ENCODE data around the gene MOK.

DNA sequence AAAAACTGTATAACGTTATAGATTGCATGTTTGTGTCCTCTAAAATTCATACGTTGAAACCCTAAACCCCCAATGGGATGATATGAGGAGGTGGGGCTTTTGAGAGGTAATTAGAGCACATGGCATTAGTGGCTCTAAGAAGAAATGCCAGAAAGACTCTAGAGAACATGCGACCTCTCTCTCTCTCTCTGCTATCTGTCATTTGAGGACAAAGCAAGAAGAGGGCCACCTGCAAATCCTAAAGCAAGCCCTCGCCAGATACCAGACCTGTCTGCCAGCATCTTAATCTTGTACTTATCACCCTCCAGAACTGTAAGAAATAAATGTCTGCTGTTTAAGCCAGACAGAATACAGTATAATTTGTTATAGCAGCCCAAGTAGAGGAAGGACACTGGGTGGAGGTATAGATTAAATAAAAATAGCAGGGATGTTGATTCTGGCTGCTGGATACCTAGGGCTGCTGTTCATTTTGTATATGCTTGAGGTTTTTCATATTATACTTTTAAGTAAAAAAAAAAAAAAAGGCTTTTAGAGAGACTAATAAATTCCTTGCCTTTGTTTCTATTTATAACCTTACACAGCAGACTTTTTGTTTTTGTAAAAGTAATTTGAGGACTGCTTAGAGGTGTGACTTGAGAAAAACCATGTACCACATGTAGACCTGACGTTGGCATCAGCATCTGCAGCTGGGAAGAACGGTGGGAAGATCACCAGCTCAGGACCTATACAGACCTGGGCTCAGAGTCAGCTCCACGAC is 26.9 kb downstream of the MOK start:
- TF ChIP-seq POLR2A (IDR thresholded peaks at IDR 0.05) = no peak
- TF ChIP-seq, protein P1, sequence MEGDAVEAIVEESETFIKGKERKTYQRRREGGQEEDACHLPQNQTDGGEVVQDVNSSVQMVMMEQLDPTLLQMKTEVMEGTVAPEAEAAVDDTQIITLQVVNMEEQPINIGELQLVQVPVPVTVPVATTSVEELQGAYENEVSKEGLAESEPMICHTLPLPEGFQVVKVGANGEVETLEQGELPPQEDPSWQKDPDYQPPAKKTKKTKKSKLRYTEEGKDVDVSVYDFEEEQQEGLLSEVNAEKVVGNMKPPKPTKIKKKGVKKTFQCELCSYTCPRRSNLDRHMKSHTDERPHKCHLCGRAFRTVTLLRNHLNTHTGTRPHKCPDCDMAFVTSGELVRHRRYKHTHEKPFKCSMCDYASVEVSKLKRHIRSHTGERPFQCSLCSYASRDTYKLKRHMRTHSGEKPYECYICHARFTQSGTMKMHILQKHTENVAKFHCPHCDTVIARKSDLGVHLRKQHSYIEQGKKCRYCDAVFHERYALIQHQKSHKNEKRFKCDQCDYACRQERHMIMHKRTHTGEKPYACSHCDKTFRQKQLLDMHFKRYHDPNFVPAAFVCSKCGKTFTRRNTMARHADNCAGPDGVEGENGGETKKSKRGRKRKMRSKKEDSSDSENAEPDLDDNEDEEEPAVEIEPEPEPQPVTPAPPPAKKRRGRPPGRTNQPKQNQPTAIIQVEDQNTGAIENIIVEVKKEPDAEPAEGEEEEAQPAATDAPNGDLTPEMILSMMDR (IDR thresholded peaks at IDR 0.05) = no peak

All from uterus (tissue), 2 donors.